ENCODE data around the gene SLC2A13.
"Not testable (repeated sequence)": the region's sequence is repeated elsewhere in the genome, so short reads cannot be mapped to it uniquely, and the experiment has no call there.

The SLC2A13 gene

GRCh38 chr12:40034156-40034555 is 71.7 kb downstream of the SLC2A13 start:
- DNase-seq: no peak

DNA sequence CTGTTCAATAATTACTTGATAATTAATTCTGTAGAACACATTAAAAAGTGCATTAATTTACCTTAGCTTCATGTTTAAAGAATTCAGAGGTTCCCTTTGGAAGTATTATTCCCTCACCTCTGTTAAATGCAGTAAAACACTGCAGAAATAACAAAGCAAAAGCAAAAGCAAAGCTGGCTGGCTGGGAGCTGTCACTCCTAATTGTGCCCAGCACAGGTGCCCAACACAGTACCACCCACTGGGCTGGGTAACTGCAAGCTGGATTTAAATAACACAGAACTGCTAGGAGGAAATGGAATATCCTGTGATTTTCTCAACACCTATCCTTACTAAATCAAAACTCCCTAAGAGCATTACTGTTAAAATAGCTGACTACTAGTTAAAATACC is 72.6 kb downstream of the SLC2A13 start:
- DNase-seq: no peak

GRCh38 chr12:40032433-40033241 is 73.2 kb downstream of the SLC2A13 start:
- DNase-seq: no peak

DNA sequence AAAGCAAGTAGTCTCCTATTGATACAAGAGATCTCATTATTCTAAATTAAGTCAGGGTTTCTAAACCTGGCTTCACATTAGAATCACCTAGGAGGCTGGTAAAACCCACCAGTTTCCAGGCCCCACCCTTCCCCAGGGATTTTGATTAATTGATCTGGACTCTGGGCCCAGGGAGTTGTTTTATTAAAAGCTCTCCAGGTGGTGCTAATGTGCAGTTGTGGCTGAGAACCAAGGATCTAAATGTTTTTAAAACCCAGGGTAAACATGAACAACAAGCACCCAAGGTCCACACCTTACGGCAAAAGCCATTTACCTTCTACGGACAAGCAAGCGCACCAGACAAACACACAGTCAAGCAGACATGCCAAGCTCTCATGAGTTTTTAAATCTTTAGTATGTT is 73.9 kb downstream of the SLC2A13 start:
- DNase-seq: no peak

DNA sequence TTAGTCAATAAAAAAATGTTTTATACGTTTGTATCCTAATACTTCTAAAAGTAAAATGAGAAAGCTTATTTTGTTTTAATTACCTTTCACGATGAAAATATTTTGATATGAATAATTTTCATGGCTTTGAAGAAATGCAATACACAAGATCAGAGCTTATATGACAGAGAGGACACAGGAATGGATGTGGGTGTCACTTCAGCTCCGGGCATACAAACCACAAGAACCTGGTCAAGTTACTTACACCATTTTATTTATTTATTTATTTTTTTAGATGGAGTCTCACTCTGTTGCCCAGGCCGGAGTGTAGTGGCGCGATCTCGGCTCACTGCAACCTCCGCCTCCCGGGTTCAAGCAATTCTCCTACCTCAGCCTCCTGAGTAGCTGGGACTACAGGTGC is 74.9 kb downstream of the SLC2A13 start:
- not testable (repeated sequence) for DNase-seq

DNA sequence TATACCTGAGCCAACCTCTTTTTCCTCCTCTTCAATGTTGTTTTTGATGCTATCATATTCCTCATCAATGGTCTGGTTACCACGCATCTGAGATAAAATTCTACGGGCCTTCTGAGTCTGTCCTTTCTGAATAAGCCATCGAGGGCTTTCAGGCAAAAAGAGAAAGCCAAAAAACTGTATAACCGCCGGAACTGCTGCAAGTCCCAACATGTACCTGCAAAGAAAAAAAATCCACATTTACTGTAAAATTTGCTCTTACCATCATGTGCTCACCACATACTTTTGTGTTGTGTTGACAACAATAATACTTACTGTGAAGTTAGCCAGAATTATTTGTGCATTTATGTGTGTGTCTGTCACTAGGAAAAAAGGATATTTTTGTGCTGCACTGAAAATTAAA is 77.6 kb downstream of the SLC2A13 start:
- DNase-seq: no peak

GRCh38 chr12:40022850-40023249 is 83.0 kb downstream of the SLC2A13 start:
- no peak for DNase-seq

DNA sequence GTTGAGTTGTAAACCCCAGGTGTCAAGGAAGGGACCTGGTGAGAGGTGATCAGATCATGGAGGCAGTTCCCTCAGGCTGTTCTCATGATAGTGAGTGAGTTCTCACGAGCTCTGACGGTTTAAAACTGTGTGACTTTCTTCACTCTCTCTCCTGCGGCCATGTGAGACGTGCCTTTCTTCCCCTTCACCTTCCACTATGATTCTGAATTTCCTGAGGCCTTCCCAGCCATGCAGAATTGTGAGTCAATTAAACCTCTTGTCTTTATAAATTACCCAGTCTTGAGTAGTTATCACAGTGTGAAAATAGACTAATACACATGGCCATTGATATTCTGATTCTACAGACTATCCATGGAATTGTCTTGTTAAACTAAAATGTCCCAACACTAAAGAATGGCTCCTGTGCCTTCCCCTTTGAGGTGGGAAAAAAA is 85.6 kb downstream of the SLC2A13 start:
- no peak for DNase-seq

GRCh38 chr12:40017488-40017887 is 88.4 kb downstream of the SLC2A13 start:
- DNase-seq: no peak

DNA sequence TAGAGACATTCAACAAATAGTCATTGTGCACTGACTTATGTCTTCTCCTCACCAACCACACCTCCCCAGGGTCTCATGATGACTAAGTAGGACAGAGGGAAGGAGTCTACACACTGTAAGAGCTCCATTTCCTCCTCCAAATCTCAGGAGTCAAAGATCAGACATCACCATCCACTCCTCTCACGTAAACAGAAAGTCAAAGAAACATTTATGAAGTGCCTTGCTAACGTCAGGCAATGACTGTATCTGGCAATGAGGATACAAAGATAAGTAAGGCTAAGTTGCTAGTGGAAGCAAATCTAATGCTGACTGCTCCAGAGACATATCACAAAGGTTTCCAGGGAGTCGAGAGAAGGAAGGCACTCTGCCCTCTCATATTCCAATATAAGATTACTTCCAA is 88.9 kb downstream of the SLC2A13 start:
- DNase-seq: no peak

GRCh38 chr12:40015881-40016280 is 90.0 kb downstream of the SLC2A13 start:
- no peak for DNase-seq

DNA sequence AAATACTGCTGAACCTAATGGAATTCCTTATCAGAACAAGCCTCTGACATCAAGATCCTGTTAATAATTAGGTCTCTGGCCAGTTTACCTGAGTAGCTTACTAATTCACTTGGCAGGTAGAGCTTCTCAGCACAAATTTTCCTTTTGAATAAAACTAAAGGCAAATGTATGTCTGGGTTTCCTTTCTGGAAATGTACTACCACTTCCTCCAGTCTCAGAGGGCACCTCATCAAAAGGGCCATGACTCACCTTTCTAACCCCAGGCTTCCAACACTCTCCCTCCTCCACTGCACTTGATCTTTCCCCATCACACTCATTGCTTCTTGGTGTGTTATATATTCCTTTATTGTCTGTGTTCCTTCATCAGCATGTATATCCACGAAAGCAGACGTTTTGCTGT is 90.5 kb downstream of the SLC2A13 start:
- no peak for DNase-seq

DNA sequence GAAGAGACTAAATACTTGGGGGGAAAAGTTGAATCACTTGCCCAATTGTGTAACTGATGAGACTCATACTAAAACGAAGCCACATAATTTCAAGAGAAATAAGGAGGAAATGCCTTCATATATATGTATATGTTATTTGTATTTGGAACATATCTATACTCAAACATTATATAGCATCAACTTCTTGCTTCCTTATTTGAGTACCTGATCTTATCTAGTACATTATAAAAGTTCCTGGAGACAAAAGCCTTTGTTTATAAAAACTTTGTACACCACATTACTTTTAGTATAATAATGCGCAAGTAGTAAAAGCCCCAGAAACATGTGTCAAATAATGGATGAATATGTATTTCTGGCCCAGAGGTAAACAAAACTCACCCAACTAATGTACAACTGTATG is 92.0 kb downstream of the SLC2A13 start:
- no peak for DNase-seq

DNA sequence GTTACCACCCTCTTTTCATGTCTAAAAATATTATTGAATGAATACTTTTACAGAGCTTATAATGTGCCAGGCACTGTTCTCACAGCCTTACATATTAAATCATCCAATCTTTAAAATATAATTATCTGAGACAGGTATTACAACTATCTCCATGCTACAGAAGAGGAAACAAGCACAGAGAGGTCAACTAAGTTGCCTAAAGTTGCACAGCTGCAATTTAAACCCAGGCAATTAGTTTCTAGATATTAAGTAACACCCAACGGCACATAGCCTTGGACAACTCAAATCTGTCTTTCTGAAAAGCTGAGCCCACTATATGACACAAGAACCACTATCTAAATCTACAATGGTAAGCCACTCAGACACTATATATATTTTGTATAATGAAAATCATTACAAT is 92.6 kb downstream of the SLC2A13 start:
- no peak for DNase-seq

DNA sequence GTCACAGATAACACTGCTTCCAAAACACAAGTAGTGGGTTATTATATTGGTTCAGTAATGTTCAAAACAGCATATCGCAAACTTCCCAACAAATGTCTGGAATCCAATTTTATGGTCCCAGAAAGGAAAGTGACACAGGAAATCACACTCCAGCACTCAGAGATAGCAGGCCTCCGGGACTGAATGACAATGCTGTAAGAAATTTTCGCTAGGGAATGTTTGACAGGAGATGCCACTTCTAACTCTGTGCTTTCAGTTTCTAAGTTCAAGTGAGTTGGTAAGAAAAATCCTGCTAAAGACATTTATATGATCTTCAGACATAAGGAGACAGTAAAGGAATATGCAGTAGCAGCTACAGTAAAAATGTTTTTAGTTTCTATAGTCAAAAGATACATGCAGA is 93.2 kb downstream of the SLC2A13 start:
- DNase-seq: no peak

DNA sequence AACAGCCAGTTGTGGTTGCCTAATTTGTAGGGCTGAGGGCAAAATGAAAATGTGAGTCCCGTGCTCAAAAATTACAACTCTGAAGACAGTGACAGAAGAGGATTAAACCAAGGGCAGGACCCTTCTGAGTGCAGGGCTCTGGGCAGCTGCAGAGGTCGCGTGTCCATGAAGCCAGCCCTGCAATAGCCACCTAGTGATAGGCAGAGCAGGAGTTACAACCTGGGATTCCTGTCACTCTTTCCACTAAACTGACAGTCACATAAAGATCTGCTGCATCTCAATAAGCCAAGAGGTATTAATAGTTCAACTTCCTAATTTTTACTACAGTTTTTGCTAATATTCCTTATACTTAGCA is 94.1 kb downstream of the SLC2A13 start:
- no peak for DNase-seq

DNA sequence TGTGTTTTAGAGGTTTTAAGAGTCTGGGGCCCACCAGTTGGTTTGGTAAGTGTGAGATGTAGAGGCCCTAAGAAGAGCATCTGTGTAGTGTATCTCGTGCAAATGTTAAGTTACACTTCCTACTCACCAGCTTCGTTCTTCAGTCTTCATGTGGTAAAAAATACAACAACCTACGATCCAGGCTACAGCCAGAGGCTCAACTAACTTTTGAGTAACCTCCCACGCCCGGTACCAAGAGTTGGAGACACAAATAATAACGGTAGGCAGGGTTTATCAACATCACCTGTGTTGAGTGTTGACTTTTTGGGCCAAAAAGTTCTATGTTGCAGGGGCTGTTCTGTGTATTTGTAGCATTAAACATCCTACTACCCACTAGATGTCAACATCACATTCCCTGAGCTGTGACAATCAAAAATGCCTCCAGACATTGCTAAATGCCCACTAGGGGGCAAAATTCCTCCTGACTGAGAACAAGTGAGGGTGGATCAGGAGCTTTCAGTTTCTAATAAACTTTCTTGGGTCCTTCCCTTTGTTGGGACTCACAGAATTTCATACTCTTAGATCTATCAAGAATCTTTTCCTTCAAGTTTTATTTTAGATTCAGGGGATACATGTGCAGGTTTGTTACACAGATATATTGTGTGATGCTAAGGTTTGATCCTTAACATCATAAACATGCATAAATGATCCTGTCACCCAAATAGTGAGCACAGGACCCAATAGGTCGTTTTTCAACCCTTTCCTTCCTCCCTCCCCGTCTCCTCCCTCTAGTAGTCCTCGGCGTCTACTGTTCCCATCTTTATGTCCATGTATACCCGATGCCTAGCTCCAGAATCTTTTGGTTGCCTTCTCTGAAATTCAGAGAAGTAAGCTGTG is 94.7 kb downstream of the SLC2A13 start:
- peak; percentile 21 for DNase-seq

GRCh38 chr12:40002178-40003169 is 103.4 kb downstream of the SLC2A13 start:
- DNase-seq: no peak

DNA sequence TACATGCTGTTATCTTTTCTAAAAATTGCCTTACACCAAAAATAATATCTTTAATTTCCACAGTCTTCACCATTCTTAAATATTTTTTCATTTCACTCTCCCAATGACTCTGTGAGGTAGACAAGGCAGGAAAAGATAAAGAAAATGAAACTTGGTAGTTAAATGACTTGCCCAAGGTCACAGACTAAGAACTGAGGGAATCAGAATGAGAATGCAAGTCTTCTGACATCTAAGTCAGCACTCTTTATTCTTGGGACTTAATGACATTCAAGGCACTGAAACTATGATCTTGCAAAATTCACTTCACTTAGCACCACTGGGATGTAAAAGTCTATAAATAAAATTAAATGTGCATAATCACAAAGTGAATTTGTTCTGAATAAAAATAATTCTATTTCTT is 104.5 kb downstream of the SLC2A13 start:
- no peak for DNase-seq

DNA sequence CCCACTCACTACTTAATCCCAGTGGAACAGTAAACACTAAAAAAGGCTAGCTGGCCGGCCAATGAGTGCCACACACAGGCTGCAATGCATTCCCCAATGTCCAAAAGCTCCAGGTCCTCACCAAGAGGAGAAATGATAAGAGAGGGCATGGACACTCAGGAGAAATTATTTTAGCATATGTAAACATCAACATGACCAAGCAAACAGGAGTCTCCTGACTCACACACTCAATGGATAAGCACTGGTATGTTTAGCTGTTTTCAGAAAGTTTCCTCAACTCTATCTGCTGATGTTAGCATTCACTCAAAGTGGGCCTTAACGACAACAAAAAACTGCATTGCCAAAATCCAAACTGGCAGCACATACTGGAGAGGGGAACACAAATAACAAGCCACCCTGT is 105.0 kb downstream of the SLC2A13 start:
- DNase-seq: no peak

- no peak for DNase-seq
These were observed 112.6 kb downstream of the SLC2A13 start for GRCh38 chr12:39993268-39993667.

- DNase-seq: no peak
These were observed 115.5 kb downstream of the SLC2A13 start for GRCh38 chr12:39990122-39991101.
